Activated T-helper 1 cell treated with anti-CD3 and anti-CD28 coated beads, Interleukin-2, amount 50 U/mL, for 16 hours (primary cell): ENCODE data around the gene URAD.
"Not testable (repeated sequence)": the region's sequence is repeated elsewhere in the genome, so short reads cannot be mapped to it uniquely, and the experiment has no call there.

Experiments
- DNase-seq, 2 donors: peaks; one replicate each; pipeline ENCODE4 v3.0.0-alpha.2; 2020; ENCODE audit warnings: low read depth in 1 of 2, low spot score in 1 of 2

URAD gene

GRCh38 chr13:27988520-27988919 lies at the start of gene URAD:
TSS of gene URAD (minus strand) at chr13:27988693. CDS start at chr13:27988637, 56 bp downstream.
- no peak for DNase-seq

- no peak for DNase-seq
Measured at GRCh38 chr13:28037399-28037798, 48.9 kb upstream of the URAD start.

GRCh38 chr13:28035146-28035782 lies 46.8 kb upstream of the URAD start:
- no peak for DNase-seq

GRCh38 chr13:28033894-28034655 lies 45.6 kb upstream of the URAD start:
- no peak for DNase-seq

GRCh38 chr13:28032438-28032837 lies 43.9 kb upstream of the URAD start:
- not testable (repeated sequence) for DNase-seq

- DNase-seq, result no peak
Measured at GRCh38 chr13:28031896-28032288, 43.4 kb upstream of the URAD start.

GRCh38 chr13:28031220-28031895 lies 42.9 kb upstream of the URAD start:
- DNase-seq, result no peak

GRCh38 chr13:28027607-28028364 lies 39.3 kb upstream of the URAD start:
- DNase-seq, result no peak

GRCh38 chr13:28027071-28027470 lies 38.6 kb upstream of the URAD start:
- no peak for DNase-seq

GRCh38 chr13:28026508-28026907 lies 38.0 kb upstream of the URAD start:
- DNase-seq, result no peak

- DNase-seq, result no peak
Measured at GRCh38 chr13:28022848-28023518, 34.5 kb upstream of the URAD start.

- DNase-seq, result no peak
Measured at GRCh38 chr13:28014301-28014700, 25.8 kb upstream of the URAD start.

- no peak for DNase-seq
Measured at GRCh38 chr13:28013482-28013881, 25.0 kb upstream of the URAD start.

GRCh38 chr13:28012896-28013295 lies 24.4 kb upstream of the URAD start:
- no peak for DNase-seq

- no peak for DNase-seq
Measured at GRCh38 chr13:28012383-28012782, 23.9 kb upstream of the URAD start.

GRCh38 chr13:28010046-28010445 lies 21.6 kb upstream of the URAD start:
- no peak for DNase-seq

GRCh38 chr13:28005016-28005415 lies 16.5 kb upstream of the URAD start:
- DNase-seq, result not testable (repeated sequence)

GRCh38 chr13:28002886-28003698 lies 14.6 kb upstream of the URAD start:
- no peak for DNase-seq

- DNase-seq, result no peak
Measured at GRCh38 chr13:28001837-28002473, 13.5 kb upstream of the URAD start.

- DNase-seq, result no peak
Measured at GRCh38 chr13:28001049-28001448, 12.6 kb upstream of the URAD start.
